KOPT-K1 (cell line): ENCODE data around the gene USP54.

Experiments
- H3K27ac ChIP-seq: fragments of 200-600 bp; sonication (generic); 2 replicates; pipeline ENCODE4 v1.5.1; 2016; ENCODE audit warnings: antibody characterized with exemption, mild to moderate bottlenecking, low read depth, low read length; ENCODE audit not compliant: poor library complexity, severe bottlenecking
- H3K36me3 ChIP-seq: fragments of 200-600 bp; sonication (generic); 2 replicates; pipeline ENCODE4 v1.5.1; 2017; ENCODE audit warnings: antibody characterized with exemption, mild to moderate bottlenecking, low read length, moderate library complexity; ENCODE audit not compliant: insufficient read depth
- H3K9me3 ChIP-seq: fragments of 200-600 bp; sonication (generic); 2 replicates; pipeline ENCODE4 v1.5.1; 2017; ENCODE audit warnings: antibody characterized with exemption, low read length, mild to moderate bottlenecking; ENCODE audit not compliant: insufficient read depth, poor library complexity, severe bottlenecking

USP54 gene

GRCh38 chr10:73485320-73485719 lies 105.8 kb downstream of the USP54 start:
- no peaks in the 10 kb centered on the region for H3K9me3 ChIP-seq
- peaks cover 27% of the 10 kb centered on the region for H3K36me3 ChIP-seq
- no peak overlapping the region for H3K27ac ChIP-seq

- peaks cover 50% of the 10 kb centered on the region for H3K36me3 ChIP-seq
- H3K9me3 ChIP-seq, result no peaks in the 10 kb centered on the region
- H3K27ac ChIP-seq, result no peak overlapping the region
Measured at GRCh38 chr10:73480158-73480557, 111.0 kb downstream of the USP54 start.

- peak overlapping the region; percentile 39 for H3K27ac ChIP-seq
- H3K36me3 ChIP-seq, result peaks cover 62% of the 10 kb centered on the region
- no peaks in the 10 kb centered on the region for H3K9me3 ChIP-seq
Measured at GRCh38 chr10:73478636-73479035, 112.5 kb downstream of the USP54 start.

GRCh38 chr10:73471226-73471625 lies 119.9 kb downstream of the USP54 start:
- Histone ChIP-seq H3K9me3 (no peaks in the 10 kb centered on the region), H3K27ac (no peak overlapping the region), H3K36me3 (peaks cover 88% of the 10 kb centered on the region)

GRCh38 chr10:73469579-73469978 lies 121.6 kb downstream of the USP54 start:
- peaks cover 87% of the 10 kb centered on the region for H3K36me3 ChIP-seq
- no peak overlapping the region for H3K27ac ChIP-seq
- H3K9me3 ChIP-seq, result no peaks in the 10 kb centered on the region

- H3K9me3 ChIP-seq, result no peaks in the 10 kb centered on the region
- peaks cover 83% of the 10 kb centered on the region for H3K36me3 ChIP-seq
- H3K27ac ChIP-seq, result no peak overlapping the region
Measured at GRCh38 chr10:73467206-73467605, 123.9 kb downstream of the USP54 start.

GRCh38 chr10:73465978-73466726 lies 125.0 kb downstream of the USP54 start:
- H3K9me3 ChIP-seq, result no peaks in the 10 kb centered on the region
- peaks cover 74% of the 10 kb centered on the region for H3K36me3 ChIP-seq
- H3K27ac ChIP-seq, result no peak overlapping the region

GRCh38 chr10:73460897-73461296 lies 130.2 kb downstream of the USP54 start:
- Histone ChIP-seq H3K36me3 (peaks cover 39% of the 10 kb centered on the region), H3K27ac (no peak overlapping the region), H3K9me3 (no peaks in the 10 kb centered on the region)

GRCh38 chr10:73459683-73460314 lies 131.3 kb downstream of the USP54 start:
- Histone ChIP-seq H3K27ac (no peak overlapping the region), H3K9me3 (no peaks in the 10 kb centered on the region), H3K36me3 (peaks cover 36% of the 10 kb centered on the region)

- H3K36me3 ChIP-seq, result peaks cover 31% of the 10 kb centered on the region
- no peaks in the 10 kb centered on the region for H3K9me3 ChIP-seq
- no peak overlapping the region for H3K27ac ChIP-seq
Measured at GRCh38 chr10:73456187-73456890, 134.8 kb downstream of the USP54 start.

GRCh38 chr10:73449113-73449512 lies 142.0 kb downstream of the USP54 start:
- Histone ChIP-seq H3K36me3 (peaks cover 38% of the 10 kb centered on the region), H3K9me3 (no peaks in the 10 kb centered on the region)

GRCh38 chr10:73448384-73448783 lies 142.8 kb downstream of the USP54 start:
- Histone ChIP-seq H3K9me3 (no peaks in the 10 kb centered on the region), H3K36me3 (peaks cover 42% of the 10 kb centered on the region), H3K27ac (no peak overlapping the region)

More at GRCh38 chr10:73449113-73449512, 142.0 kb downstream of the USP54 start:
- H3K27ac ChIP-seq, result no peak overlapping the region
